NCI-H510A treated with DMSO at 0.1 percent for 48 hours (cell line): ENCODE measurements around the gene TEX12.
"Not testable (repeated sequence)": the region's sequence is repeated elsewhere in the genome, so short reads cannot be mapped to it uniquely, and the experiment has no call there.

Experiments used
- DNase-seq: peaks from one replicate; lab custom pipeline; 2025; lab: John Stamatoyannopoulos, UW

Gene TEX12

GRCh38 chr11:112163875-112164685, 3.1 kb upstream of the TEX12 start, which contains the start of gene IL18:
IL18 (minus strand) TSS chr11:112164094; CDS start chr11:112155053, 9,041 bp downstream.
- no peak for DNase-seq

DNA sequence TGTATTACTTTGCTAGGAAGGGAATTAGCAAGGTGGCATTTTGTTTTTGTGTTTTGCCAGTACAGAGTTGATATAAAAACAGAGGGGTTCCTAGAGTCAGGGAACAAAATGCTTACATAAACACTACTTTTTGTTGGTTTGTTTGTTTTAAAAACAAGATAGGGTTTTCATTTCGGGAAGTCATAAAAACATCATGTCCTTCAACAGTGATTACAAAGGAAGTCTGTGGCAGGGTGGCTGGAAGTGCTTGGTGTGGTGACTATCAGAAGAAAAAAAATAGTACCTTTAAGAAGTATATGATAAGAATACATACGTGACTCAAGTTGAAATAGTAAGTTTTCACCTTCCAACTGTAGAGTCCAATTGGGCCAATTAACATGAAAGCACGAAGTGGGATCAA, 2.1 kb upstream of the TEX12 start:
- no peak for DNase-seq

DNA sequence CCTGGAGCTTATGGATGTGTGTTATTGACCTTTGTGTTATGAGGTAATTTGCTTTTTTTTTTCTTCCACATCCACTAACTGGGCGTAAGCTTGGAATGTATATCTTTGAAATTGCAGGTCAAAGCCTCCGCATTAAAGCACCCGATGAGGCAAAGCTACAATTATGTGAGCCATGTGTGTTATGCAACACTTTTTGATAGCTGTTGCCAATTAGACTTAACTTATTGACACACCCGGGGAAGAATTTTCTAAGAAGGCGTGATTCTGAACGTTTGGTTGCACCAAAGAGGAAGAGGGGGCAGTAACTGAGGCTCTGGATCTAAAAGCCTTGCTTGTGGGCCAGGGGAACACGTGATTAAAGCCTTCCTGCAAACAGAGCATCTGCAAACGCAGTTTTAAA, 610 bp upstream of the TEX12 start:
- DNase-seq: no peak

GRCh38 chr11:112172362-112172994, 5.3 kb downstream of the TEX12 start:
- DNase-seq: no peak

DNA sequence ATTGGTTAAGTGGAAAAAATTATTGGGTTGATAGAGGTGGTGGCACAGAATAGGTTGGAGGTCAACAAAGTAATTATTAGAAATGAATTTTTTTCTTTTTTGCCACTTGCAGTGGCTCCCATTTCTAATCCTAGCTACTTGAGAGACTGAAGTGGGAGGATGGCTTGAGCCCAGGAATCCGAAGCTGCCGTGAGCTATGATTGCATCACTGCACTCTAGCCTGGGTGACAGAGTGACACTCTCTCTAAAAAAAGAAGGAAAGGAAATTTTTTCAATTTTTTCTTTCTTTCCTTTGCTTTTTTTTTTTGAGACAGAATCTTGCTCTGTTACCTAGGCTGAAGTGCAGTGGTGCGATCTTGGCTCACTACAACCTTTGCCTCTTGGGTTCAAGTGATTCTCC, 6.0 kb downstream of the TEX12 start:
- no peak for DNase-seq

DNA sequence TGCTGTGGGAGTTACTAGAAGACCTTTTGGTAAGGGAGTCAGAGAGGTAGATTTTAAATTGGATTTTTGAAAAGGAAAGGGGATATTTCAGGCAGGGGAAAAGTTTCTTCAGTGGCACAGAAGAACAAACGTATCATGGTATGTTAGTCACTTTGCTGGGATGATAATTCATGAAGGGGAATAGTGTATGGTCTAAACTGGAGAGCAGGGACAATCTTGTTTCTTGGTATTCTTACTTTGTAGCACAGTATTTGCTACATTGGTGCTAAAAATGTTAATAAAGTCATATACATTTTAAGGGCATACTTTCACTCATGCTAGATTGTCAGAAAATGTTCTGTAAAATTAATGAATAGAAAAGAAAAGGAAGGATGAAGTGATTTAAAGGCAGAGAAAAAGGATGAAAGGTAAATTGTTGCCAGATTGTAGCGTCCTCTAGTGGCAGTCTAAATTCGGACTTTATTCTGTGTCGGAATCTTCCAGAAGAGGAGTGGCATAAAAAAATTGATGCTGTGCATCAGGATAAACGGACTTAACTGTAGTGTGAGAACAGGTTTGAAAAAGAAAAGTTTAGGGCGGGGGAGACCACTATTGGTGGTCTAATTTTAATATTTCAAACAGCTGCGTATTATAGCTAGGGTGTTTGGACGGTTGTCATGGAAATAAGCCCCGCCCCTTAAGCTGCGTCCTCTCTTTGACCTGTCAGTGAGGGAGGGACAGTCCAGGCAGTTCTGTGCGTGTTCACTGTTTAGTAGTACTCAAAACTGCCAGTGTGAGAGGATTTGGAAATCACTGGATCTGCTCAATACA, 7.8 kb downstream of the TEX12 start, which contains the start of gene BCO2:
TSS of gene BCO2 (plus strand) at position 724 of the 810 bp plus-strand sequence. CDS start 90 bp downstream, outside the sequence.
- DNase-seq: peak; percentile 29

DNA sequence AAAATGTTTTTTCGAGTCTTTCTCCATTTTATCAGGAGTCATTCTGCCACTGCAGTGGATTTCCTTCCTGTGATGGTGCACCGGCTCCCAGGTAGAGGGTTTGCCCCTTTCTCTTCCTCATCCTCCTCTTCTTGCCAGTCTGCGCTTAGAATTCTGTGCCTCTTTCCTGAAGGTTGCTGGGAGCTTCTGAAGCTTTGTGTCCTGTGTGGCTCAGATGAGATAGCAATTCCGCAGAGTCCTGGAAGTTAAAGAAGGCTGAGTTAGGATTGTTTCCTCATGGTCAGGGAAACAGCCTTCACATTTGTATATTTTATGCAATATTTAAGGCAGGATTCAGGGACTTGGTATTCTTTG, 8.4 kb downstream of the TEX12 start:
- DNase-seq: no peak

DNA sequence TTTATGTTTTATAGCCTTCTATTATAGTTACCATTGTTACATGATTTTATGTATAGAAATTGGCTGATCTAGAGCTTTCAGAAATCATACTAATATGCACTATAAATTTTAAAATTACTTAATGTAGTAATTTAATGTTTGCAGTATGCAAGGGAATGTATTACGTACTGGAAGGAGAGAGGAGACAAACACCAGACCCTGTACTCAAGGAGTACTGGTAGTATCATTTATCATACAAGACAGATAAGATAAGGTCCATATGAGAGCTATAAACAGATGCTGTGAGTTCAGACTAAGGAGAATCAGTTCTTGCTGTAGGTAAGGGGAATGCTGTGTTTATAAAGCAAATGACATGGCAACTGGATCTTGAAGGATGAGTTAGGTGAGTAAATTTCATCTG, 8.9 kb downstream of the TEX12 start:
- no peak for DNase-seq

DNA sequence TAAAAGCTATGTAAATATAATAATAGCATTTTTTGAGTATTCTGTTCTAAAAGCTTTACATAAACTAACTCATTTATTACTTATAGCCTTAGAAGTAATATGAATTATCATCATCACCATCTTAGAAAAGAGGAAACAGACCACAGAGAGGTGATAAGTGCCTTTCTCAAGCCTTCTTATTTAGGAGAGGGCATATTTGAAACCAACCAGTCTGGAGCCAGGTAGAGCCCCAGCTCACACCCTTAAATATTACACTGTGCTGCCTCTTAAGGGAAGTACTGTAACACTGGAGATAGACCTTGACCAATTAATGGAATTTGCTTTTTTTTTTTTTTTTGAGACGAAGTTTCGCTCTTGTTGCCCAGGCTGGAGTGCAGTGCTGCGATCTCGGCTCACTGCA, 10.4 kb downstream of the TEX12 start:
- DNase-seq: no peak

DNA sequence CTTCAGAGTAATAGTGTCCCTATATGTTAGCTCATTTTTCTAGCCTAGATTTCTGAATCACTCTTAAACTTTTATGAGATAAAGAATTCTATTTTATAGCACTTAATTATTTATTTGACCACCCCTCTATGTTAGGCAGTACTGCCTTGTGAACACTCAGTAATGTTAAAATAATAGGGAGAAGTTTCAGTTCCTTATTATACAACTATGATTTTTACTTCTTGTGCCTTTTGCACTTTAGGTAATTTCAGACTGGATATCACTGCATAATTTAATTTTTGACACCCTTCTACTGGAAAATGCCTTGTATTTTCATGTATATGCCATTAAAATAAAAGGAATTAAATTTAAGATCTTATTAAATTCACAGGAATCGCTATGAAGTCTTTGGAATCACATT, 11.3 kb downstream of the TEX12 start:
- no peak for DNase-seq

GRCh38 chr11:112178936-112179335, 11.8 kb downstream of the TEX12 start:
- DNase-seq: no peak

DNA sequence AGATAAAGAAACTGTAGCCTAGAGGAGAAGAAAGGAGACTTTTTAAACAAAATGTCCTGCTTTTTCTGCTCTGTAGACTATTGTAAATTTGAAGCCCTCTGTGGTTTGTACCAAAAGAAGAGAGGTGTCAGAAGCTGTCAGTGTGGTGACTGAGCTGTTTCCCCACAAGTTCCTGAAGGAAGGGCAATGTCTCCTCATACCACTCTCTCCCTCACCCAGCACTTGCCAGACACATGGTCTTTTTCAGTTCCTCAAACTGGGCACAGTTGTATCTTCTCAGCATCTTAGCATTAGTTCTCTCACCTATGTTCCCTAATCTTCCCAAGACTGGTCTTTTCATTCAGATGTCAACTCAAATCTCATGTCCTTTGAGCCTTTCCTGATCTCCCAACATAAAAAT, 12.4 kb downstream of the TEX12 start:
- DNase-seq: no peak

GRCh38 chr11:112182867-112183266, 15.7 kb downstream of the TEX12 start:
- no peak for DNase-seq

GRCh38 chr11:112185883-112186282, 18.7 kb downstream of the TEX12 start:
- DNase-seq: no peak

DNA sequence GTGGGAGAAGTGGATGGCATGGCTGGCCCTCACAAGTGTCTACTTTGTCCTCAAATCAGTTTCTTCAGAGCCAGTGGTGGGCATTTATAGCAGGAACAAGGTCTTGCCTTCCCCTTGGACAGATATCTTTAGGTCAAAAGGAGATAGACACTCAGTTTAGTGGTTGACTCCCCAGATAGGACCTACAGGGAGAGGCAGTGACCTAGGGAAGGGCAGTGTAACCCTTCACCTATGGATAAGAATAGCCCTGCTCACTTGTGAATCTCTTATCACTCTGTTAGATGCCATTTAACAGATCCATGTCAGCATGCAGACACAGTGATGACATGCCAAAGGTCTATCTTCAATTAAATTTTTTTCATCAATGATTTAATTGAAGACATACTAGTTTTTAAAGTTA, 19.1 kb downstream of the TEX12 start:
- DNase-seq: no peak

DNA sequence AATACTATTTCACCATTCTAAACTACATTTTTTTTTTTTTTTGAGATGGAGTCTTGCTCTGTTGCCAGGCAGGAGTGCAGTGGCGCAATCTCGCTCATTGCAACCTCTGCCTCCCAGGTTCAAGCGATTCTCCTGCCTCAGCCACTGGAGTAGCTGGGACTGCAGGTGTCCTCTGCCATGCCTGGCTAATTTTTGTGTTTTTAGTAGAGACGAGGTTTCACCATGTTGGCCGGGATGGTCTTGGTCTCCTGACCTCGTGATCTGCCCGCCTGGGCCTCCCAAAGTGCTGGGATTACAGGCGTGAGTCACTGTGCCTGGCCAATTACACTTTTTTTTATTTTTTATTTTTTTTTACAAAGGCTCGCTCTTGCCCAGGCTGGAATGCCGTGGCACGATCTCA, 27.9 kb downstream of the TEX12 start:
- not testable (repeated sequence) for DNase-seq

GRCh38 chr11:112195951-112196351, 28.8 kb downstream of the TEX12 start:
- DNase-seq: no peak

- no peak for DNase-seq
Measured at GRCh38 chr11:112196519-112197087, 29.4 kb downstream of the TEX12 start.

- DNase-seq: not testable (repeated sequence)
Measured at GRCh38 chr11:112199101-112199500, 31.9 kb downstream of the TEX12 start.

- no peak for DNase-seq
Measured at GRCh38 chr11:112200252-112200651, 33.1 kb downstream of the TEX12 start.

GRCh38 chr11:112206071-112206470, 38.9 kb downstream of the TEX12 start:
- DNase-seq: no peak

- DNase-seq: no peak
Measured at GRCh38 chr11:112210890-112211289, 43.7 kb downstream of the TEX12 start.
